WERI-Rb-1 (cell line): ENCODE results near the gene TMEM61.

Source experiments
- DNase-seq: peaks from one replicate; pipeline ENCODE4 v3.0.0-alpha.2; 2020
- H3K27ac ChIP-seq: fragments of 250-450 bp; sonication (Bioruptor Pico); 2 replicates; pipeline ENCODE4 v1.5.1; 2020; ENCODE audit warnings: mild to moderate bottlenecking, moderate library complexity
- H3K27me3 ChIP-seq: fragments of 250-450 bp; sonication (Bioruptor Pico); 2 replicates; pipeline ENCODE4 v1.5.1; 2021; ENCODE audit warnings: mild to moderate bottlenecking, low read depth, moderate library complexity; ENCODE audit not compliant: insufficient read depth, severe bottlenecking
- H3K36me3 ChIP-seq: fragments of 250-450 bp; sonication (Bioruptor Pico); 2 replicates; pipeline ENCODE4 v1.5.1; 2020; ENCODE audit warnings: mild to moderate bottlenecking, moderate library complexity
- H3K4me3 ChIP-seq: 2 replicates; pipeline ENCODE4 v1.5.1; 2011; ENCODE audit warnings: low read depth, mild to moderate bottlenecking, control low read depth, low read length
- H3K9me3 ChIP-seq: fragments of 250-450 bp; sonication (Bioruptor Pico); 2 replicates; pipeline ENCODE4 v1.5.1; 2021; ENCODE audit warnings: mild to moderate bottlenecking, moderate library complexity; ENCODE audit not compliant: severe bottlenecking
- TF ChIP-seq, protein P1 (sequence below): IDR thresholded peaks from 2 replicates; pipeline ENCODE4 v1.5.1; 2011; ENCODE audit warnings: low read depth, mild to moderate bottlenecking, control low read depth, inconsistent platforms, low read length

Gene TMEM61

DNA sequence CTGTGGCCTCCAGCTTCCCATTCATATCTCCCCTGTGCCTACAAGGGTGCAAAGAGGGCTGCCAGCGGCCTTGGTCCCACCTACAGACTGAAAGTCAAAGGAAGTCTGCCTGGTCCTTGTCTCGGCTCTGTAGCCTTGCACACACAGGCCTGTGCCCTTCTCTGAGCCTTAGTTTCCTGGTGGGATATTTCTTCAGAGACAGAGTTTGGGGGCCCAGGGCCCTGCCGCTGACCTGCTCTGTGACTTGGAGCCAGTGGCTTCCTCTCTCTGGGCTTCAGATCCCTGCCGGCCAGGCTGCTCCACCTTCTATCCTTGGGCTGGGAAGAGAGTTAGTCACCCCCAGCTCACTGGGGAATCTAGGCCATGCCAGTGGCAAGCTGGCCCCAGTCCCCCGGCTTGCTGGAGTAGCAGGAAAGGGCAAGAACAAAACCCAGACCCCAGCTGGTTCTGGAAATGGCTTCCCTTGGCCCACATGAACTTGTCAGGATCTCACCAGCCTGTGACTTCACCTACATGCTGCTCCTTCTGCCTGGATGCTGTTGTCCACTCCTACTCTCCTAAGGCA lies 1.0 kb upstream of the TMEM61 start:
- no peaks in the 10 kb centered on the region for H3K27me3 ChIP-seq
- TF ChIP-seq, protein P1, sequence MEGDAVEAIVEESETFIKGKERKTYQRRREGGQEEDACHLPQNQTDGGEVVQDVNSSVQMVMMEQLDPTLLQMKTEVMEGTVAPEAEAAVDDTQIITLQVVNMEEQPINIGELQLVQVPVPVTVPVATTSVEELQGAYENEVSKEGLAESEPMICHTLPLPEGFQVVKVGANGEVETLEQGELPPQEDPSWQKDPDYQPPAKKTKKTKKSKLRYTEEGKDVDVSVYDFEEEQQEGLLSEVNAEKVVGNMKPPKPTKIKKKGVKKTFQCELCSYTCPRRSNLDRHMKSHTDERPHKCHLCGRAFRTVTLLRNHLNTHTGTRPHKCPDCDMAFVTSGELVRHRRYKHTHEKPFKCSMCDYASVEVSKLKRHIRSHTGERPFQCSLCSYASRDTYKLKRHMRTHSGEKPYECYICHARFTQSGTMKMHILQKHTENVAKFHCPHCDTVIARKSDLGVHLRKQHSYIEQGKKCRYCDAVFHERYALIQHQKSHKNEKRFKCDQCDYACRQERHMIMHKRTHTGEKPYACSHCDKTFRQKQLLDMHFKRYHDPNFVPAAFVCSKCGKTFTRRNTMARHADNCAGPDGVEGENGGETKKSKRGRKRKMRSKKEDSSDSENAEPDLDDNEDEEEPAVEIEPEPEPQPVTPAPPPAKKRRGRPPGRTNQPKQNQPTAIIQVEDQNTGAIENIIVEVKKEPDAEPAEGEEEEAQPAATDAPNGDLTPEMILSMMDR = no peak
- no peak overlapping the region for H3K4me3 ChIP-seq
- H3K36me3 ChIP-seq = no peaks in the 10 kb centered on the region
- no peak for DNase-seq
- no peak overlapping the region for H3K27ac ChIP-seq
- no peaks in the 10 kb centered on the region for H3K9me3 ChIP-seq

DNA sequence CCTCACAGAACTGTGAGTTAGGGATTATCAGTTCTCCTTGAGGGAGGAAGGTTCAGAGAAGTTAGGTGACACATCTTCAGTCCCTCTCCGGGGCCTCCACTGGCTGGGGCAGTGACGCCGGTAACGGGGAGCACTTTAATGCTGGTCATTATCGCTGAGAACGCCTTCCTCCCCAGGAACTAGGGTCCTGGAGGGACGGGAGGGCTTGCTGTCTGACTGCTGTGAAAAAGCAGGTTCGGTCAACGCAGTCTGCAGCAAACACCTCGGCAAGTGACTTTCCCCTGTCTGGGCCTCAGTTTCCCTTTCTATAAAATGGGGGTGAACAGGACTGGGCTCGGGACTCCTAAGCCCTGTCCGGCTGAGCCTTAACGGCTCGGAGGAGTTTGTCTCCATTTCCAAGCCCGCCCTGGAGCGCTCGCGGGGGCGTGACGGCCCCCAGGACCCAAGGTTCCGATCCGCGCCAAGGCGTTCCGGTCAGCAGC lies 341 bp upstream of the TMEM61 start:
- no peak for DNase-seq
- Histone ChIP-seq H3K36me3 (no peaks in the 10 kb centered on the region), H3K27me3 (no peaks in the 10 kb centered on the region), H3K9me3 (no peaks in the 10 kb centered on the region), H3K27ac (no peak overlapping the region), H3K4me3 (no peak overlapping the region)
- TF ChIP-seq, protein P1 = no peak

DNA sequence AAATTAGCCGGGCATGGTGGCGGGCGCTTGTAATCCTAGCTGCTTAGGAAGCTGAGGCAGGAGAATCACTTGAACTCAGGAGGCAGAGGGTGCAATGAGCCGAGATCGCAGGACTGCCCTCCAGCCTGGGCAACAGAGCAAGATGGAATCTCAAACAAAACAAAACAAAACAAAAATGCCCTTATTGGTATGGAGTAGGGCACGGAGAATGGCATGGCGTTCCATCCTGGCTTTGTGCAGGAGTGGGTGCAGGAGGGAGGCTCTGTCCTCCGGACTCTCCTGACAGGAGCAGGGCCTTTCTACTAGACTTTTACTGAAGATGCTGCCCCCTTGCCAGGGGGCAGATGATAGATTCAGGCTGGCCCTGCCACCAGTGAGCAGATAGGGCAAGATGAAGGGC lies 1.0 kb downstream of the TMEM61 start:
- H3K9me3 ChIP-seq = no peaks in the 10 kb centered on the region
- TF ChIP-seq, protein P1 = no peak
- no peaks in the 10 kb centered on the region for H3K36me3 ChIP-seq
- H3K27me3 ChIP-seq = no peaks in the 10 kb centered on the region
- H3K27ac ChIP-seq = no peak overlapping the region
- no peak for DNase-seq
- H3K4me3 ChIP-seq = no peak overlapping the region

DNA sequence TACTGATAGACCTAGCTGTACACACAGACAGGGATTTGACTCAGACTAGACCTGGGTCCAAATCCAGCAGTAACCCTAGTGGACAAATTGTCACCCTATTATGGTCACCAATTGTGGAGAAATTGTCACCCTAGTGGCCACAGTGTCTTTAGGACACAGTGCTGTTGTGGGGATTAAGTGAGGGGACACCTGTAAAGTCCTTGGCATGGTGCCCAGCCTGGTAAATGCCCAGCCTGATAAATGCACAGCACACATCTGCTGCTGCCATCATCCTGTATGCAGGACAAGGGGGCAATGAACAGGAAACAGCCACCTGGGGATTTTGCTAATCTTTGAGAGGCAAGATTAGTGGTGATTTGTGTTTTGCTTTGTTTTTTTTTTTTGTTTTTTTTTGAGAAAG lies 2.3 kb downstream of the TMEM61 start:
- Histone ChIP-seq H3K9me3 (no peaks in the 10 kb centered on the region), H3K27me3 (no peaks in the 10 kb centered on the region), H3K36me3 (no peaks in the 10 kb centered on the region), H3K4me3 (no peak overlapping the region), H3K27ac (no peak overlapping the region)
- peak; percentile 79 for DNase-seq
- TF ChIP-seq, protein P1 = no peak

DNA sequence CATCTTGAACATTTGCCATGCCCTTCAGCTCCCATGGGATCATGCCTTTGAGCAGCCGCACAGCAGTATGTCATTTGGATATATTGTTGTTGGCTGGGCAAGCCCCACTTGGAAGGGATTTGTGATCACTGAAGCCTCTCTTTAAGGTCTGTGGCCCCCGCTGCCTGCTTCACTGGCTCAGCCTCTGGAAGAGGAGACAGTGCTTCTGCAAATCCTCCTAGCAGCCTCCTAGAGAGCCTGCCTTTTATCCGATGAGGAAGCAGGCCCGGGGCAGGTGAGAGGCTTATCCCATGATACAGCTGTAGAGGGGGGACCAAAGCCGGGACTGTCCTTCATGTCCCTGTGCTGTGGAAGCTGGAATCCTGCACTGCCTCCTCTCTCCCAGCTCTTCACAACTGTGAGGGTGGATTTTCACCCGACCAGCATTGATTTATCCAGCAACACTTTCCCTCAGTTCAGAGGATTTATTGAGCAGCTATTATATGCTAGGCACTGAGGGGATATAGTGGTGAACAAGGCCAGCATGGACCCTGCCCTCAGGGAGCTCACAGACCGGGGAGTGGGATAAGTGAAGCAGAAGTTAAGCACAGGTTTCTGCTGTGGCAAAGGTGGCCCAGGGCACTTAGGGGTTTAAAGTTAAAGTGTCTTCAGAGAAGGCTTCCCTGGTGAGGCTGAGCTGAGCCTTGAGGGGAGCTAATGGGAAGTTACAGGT lies 3.9 kb downstream of the TMEM61 start:
- Histone ChIP-seq H3K27ac (no peak overlapping the region), H3K9me3 (no peaks in the 10 kb centered on the region), H3K27me3 (no peaks in the 10 kb centered on the region), H3K36me3 (no peaks in the 10 kb centered on the region), H3K4me3 (no peak overlapping the region)
- TF ChIP-seq, protein P1 = no peak
- DNase-seq = peak; percentile 90
